Endodermal cell (in vitro differentiated cells): Measurements from ENCODE around the gene RAPGEF2. TPM values are rescaled to one million over a fixed set of nuclear protein-coding genes. Genes with fewer than 3 reads are reported as not detected.

ENCODE experiments used
- DNase-seq: peaks from one replicate; pipeline ENCODE4 v3.0.0-alpha.2; 2017
- H3K27ac ChIP-seq: 2 replicates; pipeline ENCODE4 v1.5.1; 2013; ENCODE audit warnings: mild to moderate bottlenecking, low read depth, low read length, moderate library complexity
- H3K27me3 ChIP-seq: 2 replicates; pipeline ENCODE4 v1.6.1; 2013; ENCODE audit warnings: mild to moderate bottlenecking, low read length, moderate library complexity; ENCODE audit not compliant: insufficient read depth, control insufficient read depth, poor library complexity, severe bottlenecking
- H3K36me3 ChIP-seq: 2 replicates; pipeline ENCODE4 v1.7.0; 2013; ENCODE audit warnings: mild to moderate bottlenecking, low read length, moderate library complexity; ENCODE audit not compliant: control insufficient read depth, insufficient read depth
- H3K4me1 ChIP-seq: one replicate; pipeline ENCODE4 v1.7.0; 2013; ENCODE audit warnings: low read length; ENCODE audit not compliant: control insufficient read depth, insufficient read depth
- H3K4me3 ChIP-seq: 2 replicates; pipeline ENCODE4 v1.5.1; 2013; ENCODE audit warnings: mild to moderate bottlenecking, low read length, moderate library complexity
- H3K9ac ChIP-seq: 2 replicates; pipeline ENCODE4 v1.6.1; 2013; ENCODE audit warnings: mild to moderate bottlenecking, low read length, moderate library complexity; ENCODE audit not compliant: poor library complexity, severe bottlenecking; ENCODE audit errors: extremely low read depth
- H3K9me3 ChIP-seq: 2 replicates; pipeline ENCODE4 v1.6.1; 2013; ENCODE audit warnings: mild to moderate bottlenecking, low read length, moderate library complexity; ENCODE audit not compliant: control insufficient read depth
- H3K27ac Mint-ChIP-seq: 2 replicates; pipeline ENCODE4 v1.8.0; 2020; ENCODE audit warnings: mixed read lengths
- H3K27me3 Mint-ChIP-seq: 2 replicates; pipeline ENCODE4 v1.8.0; 2021; ENCODE audit warnings: mild to moderate bottlenecking, mixed read lengths; ENCODE audit not compliant: insufficient read depth
- H3K36me3 Mint-ChIP-seq: 2 replicates; pipeline ENCODE4 v1.8.0; 2020; ENCODE audit warnings: low read depth, mixed read lengths
- H3K4me1 Mint-ChIP-seq: 2 replicates; pipeline ENCODE4 v1.8.0; 2020; ENCODE audit warnings: mixed read lengths
- H3K4me3 Mint-ChIP-seq: 2 replicates; pipeline ENCODE4 v1.8.0; 2020; ENCODE audit warnings: mild to moderate bottlenecking, moderate library complexity, mixed read lengths
- H3K9me3 Mint-ChIP-seq: 2 replicates; pipeline ENCODE4 v1.8.0; 2020; ENCODE audit warnings: mild to moderate bottlenecking, mixed read lengths
- WGBS, 2 experiments: methylation state at CpG; one replicate each; pipeline versions ENCODE4 v1.1.5 to v1.1.7; 2013; ENCODE audit warnings: missing lambda C conversion rate in 2 of 2, mixed read lengths in 1 of 2; ENCODE audit not compliant: insufficient coverage in 1 of 2, insufficient read length in 1 of 2; 5-methylcytosine and 5-hydroxymethylcytosine counted together
- total RNA-seq, 2 donors: library from RNA; stranded (reverse); fragmentation: NEBNext Ultra II Directional in 1 of 2; extraction: Animal tissue kit (Norgen Biotek cat#: 25700) in 1 of 2; gene quantifications; 2 replicates in 1 of 2; 3 replicates in 1 of 2; pipeline ENCODE4 v1.2.1, GENCODE V29; 2021
- TF ChIP-seq, protein P1 (sequence below): fragments of 200-600 bp; sonication (generic); conservative IDR thresholded peaks from 2 replicates; pipeline ENCODE4 v1.5.0; 2021; ENCODE audit warnings: antibody characterized with exemption, mild to moderate bottlenecking

Gene RAPGEF2
- total RNA-seq, 2 donors from 2014 or later = 63.4 to 78.2 TPM

DNA sequence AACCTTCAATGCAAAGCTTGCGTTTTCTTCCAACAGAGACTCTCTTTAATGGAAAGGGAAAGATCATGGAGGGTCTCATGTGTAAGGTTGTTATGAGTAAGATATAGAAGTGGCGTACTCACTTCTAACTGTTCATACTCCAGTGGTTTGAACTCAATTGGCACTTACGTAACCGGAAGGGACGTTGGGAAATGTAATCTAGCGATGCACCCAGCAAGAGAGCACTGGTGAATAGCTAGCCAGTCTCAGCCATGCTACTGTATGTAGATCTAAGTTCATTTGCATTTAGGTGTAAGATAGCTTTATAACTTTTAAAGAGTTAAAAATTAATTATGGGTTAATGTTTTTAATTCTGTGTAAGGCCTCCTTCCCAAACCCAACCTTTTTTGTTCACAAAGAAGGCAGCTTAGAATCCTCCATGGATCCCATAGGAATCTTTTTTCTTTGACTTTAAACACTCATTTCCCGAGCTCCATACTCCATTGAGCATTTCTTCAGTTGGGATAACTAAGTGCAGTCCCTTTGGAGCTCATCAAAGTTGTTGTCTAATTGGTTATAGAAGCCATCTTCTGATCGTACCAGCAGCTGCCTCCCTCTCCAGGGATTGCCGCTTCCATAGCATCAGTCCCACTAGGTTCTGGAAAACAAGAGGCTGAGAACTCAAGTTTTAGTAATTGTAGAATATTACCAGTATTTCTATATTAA, 191.1 kb downstream of the RAPGEF2 start:
- TF ChIP-seq, protein P1, sequence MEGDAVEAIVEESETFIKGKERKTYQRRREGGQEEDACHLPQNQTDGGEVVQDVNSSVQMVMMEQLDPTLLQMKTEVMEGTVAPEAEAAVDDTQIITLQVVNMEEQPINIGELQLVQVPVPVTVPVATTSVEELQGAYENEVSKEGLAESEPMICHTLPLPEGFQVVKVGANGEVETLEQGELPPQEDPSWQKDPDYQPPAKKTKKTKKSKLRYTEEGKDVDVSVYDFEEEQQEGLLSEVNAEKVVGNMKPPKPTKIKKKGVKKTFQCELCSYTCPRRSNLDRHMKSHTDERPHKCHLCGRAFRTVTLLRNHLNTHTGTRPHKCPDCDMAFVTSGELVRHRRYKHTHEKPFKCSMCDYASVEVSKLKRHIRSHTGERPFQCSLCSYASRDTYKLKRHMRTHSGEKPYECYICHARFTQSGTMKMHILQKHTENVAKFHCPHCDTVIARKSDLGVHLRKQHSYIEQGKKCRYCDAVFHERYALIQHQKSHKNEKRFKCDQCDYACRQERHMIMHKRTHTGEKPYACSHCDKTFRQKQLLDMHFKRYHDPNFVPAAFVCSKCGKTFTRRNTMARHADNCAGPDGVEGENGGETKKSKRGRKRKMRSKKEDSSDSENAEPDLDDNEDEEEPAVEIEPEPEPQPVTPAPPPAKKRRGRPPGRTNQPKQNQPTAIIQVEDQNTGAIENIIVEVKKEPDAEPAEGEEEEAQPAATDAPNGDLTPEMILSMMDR = no peak
- H3K9me3 Mint-ChIP-seq = no peaks in the 10 kb centered on the region

DNA sequence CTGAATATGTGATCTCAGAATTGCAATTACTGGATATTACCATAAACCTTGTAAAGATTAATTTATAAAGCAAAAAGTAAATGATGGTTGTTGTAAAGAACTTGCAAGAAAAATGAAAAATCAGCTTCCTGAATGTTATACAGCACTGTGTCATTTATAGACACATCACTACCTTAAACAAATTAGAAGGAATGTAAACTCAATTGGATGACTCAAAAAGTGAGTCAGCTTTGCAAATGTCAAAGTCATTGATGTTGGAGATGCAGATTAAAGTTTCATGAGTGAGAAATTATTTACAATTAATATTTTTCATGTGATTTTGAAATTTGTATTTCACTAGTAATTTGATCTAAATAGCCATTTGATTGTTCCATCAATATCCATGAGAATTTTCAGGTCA, 193.2 kb downstream of the RAPGEF2 start:
- peaks cover 8% of the 10 kb centered on the region for H3K4me1 Mint-ChIP-seq
- Histone ChIP-seq H3K27ac (no peak overlapping the region), H3K9ac (no peak overlapping the region)

More for the DNA sequence above, 191.1 kb downstream of the RAPGEF2 start:
- Histone ChIP-seq H3K4me3 (no peak overlapping the region), H3K27me3 (no peaks in the 10 kb centered on the region), H3K36me3 (no peaks in the 10 kb centered on the region), H3K4me1 (no peaks in the 10 kb centered on the region), H3K9me3 (no peaks in the 10 kb centered on the region), H3K27ac (no peak overlapping the region), H3K9ac (no peak overlapping the region)
- Mint-ChIP-seq H3K27me3 (no peaks in the 10 kb centered on the region), H3K27ac (no peak overlapping the region), H3K4me3 (no peak overlapping the region), H3K36me3 (no peaks in the 10 kb centered on the region), H3K4me1 (peaks cover 8% of the 10 kb centered on the region)
- WGBS, 2 experiments = 95 to 96% methylated on average over 5 to 9 of the region's 9 CpGs
- no peak for DNase-seq

GRCh38 chr4:159297091-159297490, 194.2 kb downstream of the RAPGEF2 start:
- no peak overlapping the region for H3K4me3 Mint-ChIP-seq
- H3K36me3 ChIP-seq = no peaks in the 10 kb centered on the region
- TF ChIP-seq, protein P1 = peak; percentile 31
- no peak overlapping the region for H3K27ac Mint-ChIP-seq
- no peaks in the 10 kb centered on the region for H3K36me3 Mint-ChIP-seq
- H3K9me3 ChIP-seq = no peaks in the 10 kb centered on the region
- no peaks in the 10 kb centered on the region for H3K27me3 ChIP-seq
- H3K4me3 ChIP-seq = no peak overlapping the region
- H3K4me1 Mint-ChIP-seq = peaks cover 5% of the 10 kb centered on the region
- 82% methylated on average over 2 to 3 of the region's 4 CpGs for WGBS, 2 experiments
- H3K9me3 Mint-ChIP-seq = no peaks in the 10 kb centered on the region
- H3K27me3 Mint-ChIP-seq = no peaks in the 10 kb centered on the region
- no peak overlapping the region for H3K27ac ChIP-seq
- H3K9ac ChIP-seq = no peak overlapping the region
- no peaks in the 10 kb centered on the region for H3K4me1 ChIP-seq
- no peak for DNase-seq

More for the DNA sequence above, 193.2 kb downstream of the RAPGEF2 start:
- H3K4me1 ChIP-seq = no peaks in the 10 kb centered on the region
- no peaks in the 10 kb centered on the region for H3K9me3 Mint-ChIP-seq
- H3K4me3 ChIP-seq = no peak overlapping the region
- TF ChIP-seq, protein P1 = no peak
- H3K36me3 ChIP-seq = no peaks in the 10 kb centered on the region
- H3K27ac Mint-ChIP-seq = no peak overlapping the region
- H3K4me3 Mint-ChIP-seq = no peak overlapping the region
- no peaks in the 10 kb centered on the region for H3K27me3 Mint-ChIP-seq
- no peaks in the 10 kb centered on the region for H3K27me3 ChIP-seq
- H3K36me3 Mint-ChIP-seq = no peaks in the 10 kb centered on the region
- H3K9me3 ChIP-seq = no peaks in the 10 kb centered on the region
- DNase-seq = no peak
